K562 (cell line): ENCODE data around the gene COX5A. TPM values are rescaled to one million over a fixed set of nuclear protein-coding genes. Genes with fewer than 3 reads are reported as not detected.

Experiments
- ATAC-seq: fragments of 200-7000 bp; cut with Tn5 transposase; 3 replicates; pipeline ENCODE4 v1.9.1; 2020; ENCODE audit warnings: moderate library complexity
- BruUV-seq: library from RNA; stranded (reverse); fragments of 400-500 nt; replicated peaks from 2 replicates; lab custom pipeline; 2021; lab: Mats Ljungman, UMichigan
- CTCF ChIA-PET: fragments of 300-600 bp; formaldehyde crosslinking; extraction: SDS; loops from one replicate; lab custom pipeline; 2021; ENCODE audit warnings: low intra/inter-chr PET ratio; lab: Yijun Ruan, JAX
- POLR2A ChIA-PET: fragments of 300-600, 350-650 bp; sonication (Branson Sonifier 250); formaldehyde crosslinking; extraction: SDS; loops from one replicate; lab custom pipeline; 2021; ENCODE audit warnings: antibody characterized with exemption, inconsistent platforms; lab: Yijun Ruan, JAX
- DNase-seq, 4 experiments: peaks; one replicate each; pipeline versions ENCODE4 v3.0.0 to v3.0.0-alpha.2; 2011 to 2018; ENCODE audit warnings: low spot score in 3 of 4, mixed read lengths in 3 of 4; ENCODE audit errors: extremely low read depth in 1 of 4
- FAIRE-seq: peaks from 2 replicates; lab custom pipeline; 2011; peaks lifted over from hg19 to GRCh38; lab: Jason Lieb, UNC
- H2AFZ ChIP-seq: 2 replicates; pipeline ENCODE4 v1.6.0; 2011; ENCODE audit warnings: low read depth, low read length, control low read depth, inconsistent platforms
- H3K27ac ChIP-seq: fragments of 200-600 bp; 3 replicates; pipeline ENCODE4 v1.8.0; 2011; ENCODE audit warnings: low read depth, mild to moderate bottlenecking, control low read depth, inconsistent platforms, low read length, moderate library complexity, mixed read lengths; ENCODE audit errors: extremely low read depth
- H3K27me3 ChIP-seq, 2 experiments: fragments of 300-600 bp in 1 of 2; 2 replicates in 1 of 2; 3 replicates in 1 of 2; pipeline versions ENCODE4 v1.6.0 to v1.8.0; 2011; ENCODE audit warnings: inconsistent platforms in 2 of 2, low read length in 2 of 2, mild to moderate bottlenecking in 1 of 2, mixed read lengths in 1 of 2, moderate library complexity in 1 of 2; ENCODE audit not compliant: control insufficient read depth in 2 of 2, insufficient read depth in 2 of 2
- H3K36me3 ChIP-seq: fragments of 300-600 bp; 3 replicates; pipeline ENCODE4 v1.8.0; 2011; ENCODE audit warnings: mild to moderate bottlenecking, low read length, inconsistent platforms; ENCODE audit not compliant: control insufficient read depth, insufficient read depth
- H3K4me1 ChIP-seq, 2 experiments: fragments of 200-600 bp in 1 of 2; replicated peaks in 1 of 2; 2 replicates in 1 of 2; 3 replicates in 1 of 2; pipeline versions ENCODE4 v1.5.1 to v1.8.0; 2011; ENCODE audit warnings: inconsistent platforms in 2 of 2, low read length in 2 of 2, mild to moderate bottlenecking in 1 of 2, mixed read lengths in 1 of 2, moderate library complexity in 1 of 2; ENCODE audit not compliant: control insufficient read depth in 2 of 2, insufficient read depth in 2 of 2
- H3K4me2 ChIP-seq: 2 replicates; pipeline ENCODE4 v1.6.1; 2011; ENCODE audit warnings: low read length, control low read depth, inconsistent platforms, mixed read lengths; ENCODE audit not compliant: insufficient read depth
- H3K4me3 ChIP-seq: fragments of 200-600 bp; sonication (generic), shearing (Covaris generic); 2 replicates; pipeline ENCODE4 v1.5.1; 2016; ENCODE audit warnings: control low read depth, inconsistent platforms
- H3K79me2 ChIP-seq: fragments of 200-600 bp; 3 replicates; pipeline ENCODE4 v1.8.0; 2011; ENCODE audit warnings: low read length, inconsistent platforms; ENCODE audit not compliant: control insufficient read depth, insufficient read depth
- H3K9ac ChIP-seq, 2 experiments: 2 replicates each; pipeline versions ENCODE4 v1.6.0 to v1.6.1; 2011; ENCODE audit warnings: low read depth in 2 of 2, low read length in 2 of 2, control low read depth in 1 of 2, inconsistent platforms in 1 of 2, mild to moderate bottlenecking in 1 of 2, mixed read lengths in 1 of 2; ENCODE audit not compliant: insufficient read depth in 1 of 2
- H3K9me1 ChIP-seq: one replicate; pipeline ENCODE4 v1.6.0; 2011; ENCODE audit warnings: inconsistent platforms, mild to moderate bottlenecking, low read length, moderate library complexity; ENCODE audit not compliant: control insufficient read depth, insufficient read depth
- H3K9me3 ChIP-seq: replicated peaks from 2 replicates; pipeline ENCODE4 v1.5.1; 2011; ENCODE audit warnings: low read depth, low read length, inconsistent platforms; ENCODE audit not compliant: control insufficient read depth, insufficient read depth
- H4K20me1 ChIP-seq: replicated peaks from 2 replicates; pipeline ENCODE4 v1.6.1; 2011; ENCODE audit warnings: low read length, inconsistent platforms, mixed read lengths; ENCODE audit not compliant: control insufficient read depth, insufficient read depth
- ATF6 ChIP-seq: sonication (generic); formaldehyde crosslinking; IDR thresholded peaks from 2 replicates; pipeline ENCODE4 v1.4.0; 2020; ENCODE audit warnings: mild to moderate bottlenecking, missing genetic modification reagents
- BCOR ChIP-seq: fragments of 450-650 bp; IDR thresholded peaks from 2 replicates; pipeline ENCODE4 v1.6.1; 2016
- CBX3 ChIP-seq, 2 experiments: IDR thresholded peaks; 1 replicate in 1 of 2; 2 replicates in 1 of 2; pipeline ENCODE4 v1.6.1; 2012; ENCODE audit warnings: inconsistent platforms in 2 of 2, low read length in 2 of 2, borderline replicate concordance in 1 of 2, control low read depth in 1 of 2
- CEBPB ChIP-seq: fragments of 450-650 bp; IDR thresholded peaks from 2 replicates; pipeline ENCODE4 v1.6.1; 2016; ENCODE audit warnings: missing genetic modification characterization, missing compliant biosample characterization
- CREB3L1 ChIP-seq: fragments of 450-650 bp; IDR thresholded peaks from 2 replicates; pipeline ENCODE4 v1.6.1; 2014; ENCODE audit warnings: low read depth, mild to moderate bottlenecking, moderate library complexity, borderline replicate concordance
- FOSL1 ChIP-seq: fragments of 200-800 bp; sonication (Bioruptor generic); conservative IDR thresholded peaks from 2 replicates; pipeline ENCODE4 v1.6.1; 2016; ENCODE audit warnings: missing genetic modification characterization, missing compliant biosample characterization
- HDAC1 ChIP-seq, 2 experiments: fragments of 450-650 bp; IDR thresholded peaks; 2 replicates each; pipeline ENCODE4 v1.6.1; 2016 to 2017; ENCODE audit warnings: inconsistent platforms in 1 of 2, mild to moderate bottlenecking in 1 of 2, moderate library complexity in 1 of 2
- RBM39 ChIP-seq: fragments of 200-400 bp; formaldehyde crosslinking; optimal IDR thresholded peaks from 2 replicates; pipeline ENCODE3; 2018; ENCODE audit warnings: low read depth, low read length
- TFAP4 ChIP-seq: sonication (generic); formaldehyde crosslinking; IDR thresholded peaks from 2 replicates; pipeline ENCODE4 v1.8.0; 2022; ENCODE audit warnings: missing genetic modification reagents, mild to moderate bottlenecking, moderate library complexity, borderline replicate concordance
- THAP12 ChIP-seq: fragments of 250-450 bp; sonication (Bioruptor Pico); IDR thresholded peaks from 2 replicates; pipeline ENCODE4 v1.9.0; 2021; ENCODE audit warnings: mild to moderate bottlenecking, inconsistent platforms
- ZNF121 ChIP-seq: sonication (generic); formaldehyde crosslinking; conservative IDR thresholded peaks from 2 replicates; pipeline ENCODE4 v1.8.0; 2022; ENCODE audit warnings: missing genetic modification reagents
- ZNF232 ChIP-seq: sonication (generic); formaldehyde crosslinking; IDR thresholded peaks from 2 replicates; pipeline ENCODE4 v1.8.0; 2022; ENCODE audit warnings: mild to moderate bottlenecking, missing genetic modification reagents
- ZNF263 ChIP-seq: sonication (generic); formaldehyde crosslinking; IDR thresholded peaks from 2 replicates; pipeline ENCODE4 v1.8.0; 2022; ENCODE audit warnings: mild to moderate bottlenecking, missing genetic modification reagents, borderline replicate concordance
- WGBS: fragments of 100-300 bp; shearing (Covaris generic); methylation state at CpG from one replicate; pipeline ENCODE4 v1.1.6; 2016; ENCODE audit warnings: low coverage, mixed read lengths; ENCODE audit not compliant: insufficient coverage; ENCODE audit errors: missing lambda C conversion rate; 5-methylcytosine and 5-hydroxymethylcytosine counted together
- in situ Hi-C: fragments of 300-500 bp; cut with MboI; formaldehyde crosslinking; loops from 4 replicates; pipeline ENCODE4 v1.15.0; 2018; ENCODE audit warnings: inconsistent platforms, mixed read lengths
- intact Hi-C: fragments of 100-400 bp; cut with micrococcal nuclease; formaldehyde crosslinking; loops from 2 replicates; pipeline ENCODE4 v1.14.2; 2022
- polyA plus RNA-seq, 8 experiments: library from polyadenylated mRNA; depleted of rRNA in 4 of 8; stranded (reverse) in 5 of 8; unstranded in 3 of 8; fragments of >200 nt; fragmentation: Nextera tagmentation in 2 of 8; fragmentation: Illumina TruSeq in 1 of 8; extraction: Ambion mirVana in 2 of 8; extraction: Trizol in 1 of 8; gene quantifications; 2 replicates each; pipeline versions ENCODE4 v1.2.1 to v1.2.3, GENCODE V29; 2011 to 2014; ENCODE audit warnings: inconsistent platforms in 1 of 8, missing spikeins in 1 of 8
- total RNA-seq, 7 experiments: library from RNA; depleted of rRNA in 6 of 7; stranded (reverse); fragments of >200 nt in 6 of 7; fragmentation: Illumina TruSeq in 2 of 7; extraction: Trizol in 2 of 7; gene quantifications; 2 replicates each; pipeline versions ENCODE4 v1.2.1 to v1.2.3, GENCODE V29; 2011 to 2021; ENCODE audit warnings: low replicate concordance in 1 of 7

The COX5A gene
- total and polyA plus RNA-seq, 9 of the 15 experiments (the other 6 are each of a cell fraction or from before 2014, with no cell fraction given): 86.8 to 553 (median 371) TPM

- POLR2A ChIA-PET: interaction anchor here (0.6 to 0.7 kb wide), 2 partner anchors 9 to 483 kb away, joined by 4 read pairs; partner anchors contain the start of gene MAN2C1
- Histone ChIP-seq H3K4me2 (no peak overlapping the region), H3K36me3 (no peaks in the 10 kb centered on the region), H4K20me1 (no peaks in the 10 kb centered on the region), H2AFZ (no peak overlapping the region), H3K9me3 (peaks cover 6% of the 10 kb centered on the region; the same call in 1 of the 2 replicates), H3K27ac (no peak overlapping the region), H3K9me1 (no peaks in the 10 kb centered on the region), H3K4me3 (no peak overlapping the region), H3K9ac (no peak overlapping the region), H3K27me3 (no peaks in the 10 kb centered on the region), H3K79me2 (peaks cover 17% of the 10 kb centered on the region), H3K4me1 (peaks cover 18 to 34% of the 10 kb centered on the region in 2 experiments; a peak in 4 of 5 replicates)
- TF ChIP-seq THAP12: no peak
- peak; percentile 83 for TF ChIP-seq ZNF121 (CRISPR knock-in tag)
- TF ChIP-seq ZNF263 (CRISPR knock-in tag): no peak
- no peak for TF ChIP-seq ZNF232
- no peak for TF ChIP-seq FOSL1 (tag)
- no peak for TF ChIP-seq CREB3L1
- no peak for TF ChIP-seq HDAC1 (IDR thresholded peaks at IDR 0.05)
- no peak for TF ChIP-seq ATF6 (CRISPR knock-in tag)
- TF ChIP-seq TFAP4: no peak
- no peak for TF ChIP-seq CEBPB (tag)
- no peak for TF ChIP-seq CBX3 (IDR thresholded peaks at IDR 0.05; ENCODE audit: borderline replicate concordance in 1 of 2, low read length in 2 of 2)
- no peak for TF ChIP-seq RBM39
- 0 out of 2 replicates have a peak, but pooled peaks have one; percentile 12 for TF ChIP-seq BCOR
- ATAC-seq: no peak
- no peak for DNase-seq
- in situ Hi-C loops (no loop called here), intact Hi-C loops (no loop called here)
- no TSS peak for BruUV-seq
- no peak for FAIRE-seq
- CTCF ChIA-PET: no interaction called here
- WGBS: 62% methylated on average over 5 of the region's 5 CpGs
Measured at GRCh38 chr15:74885461-74885860, 52.4 kb downstream of the COX5A start.
